CD4-positive, alpha-beta T cell treated with Interleukin-15 for 4 hours (primary cell): ENCODE measurements around the gene ZNF506.
"Not testable (repeated sequence)": the region's sequence is repeated elsewhere in the genome, so short reads cannot be mapped to it uniquely, and the experiment has no call there.

ENCODE experiments used
- DNase-seq: peaks from one replicate; pipeline ENCODE4 v3.0.0-alpha.2; 2020; ENCODE audit warnings: low spot score

Gene ZNF506

DNA sequence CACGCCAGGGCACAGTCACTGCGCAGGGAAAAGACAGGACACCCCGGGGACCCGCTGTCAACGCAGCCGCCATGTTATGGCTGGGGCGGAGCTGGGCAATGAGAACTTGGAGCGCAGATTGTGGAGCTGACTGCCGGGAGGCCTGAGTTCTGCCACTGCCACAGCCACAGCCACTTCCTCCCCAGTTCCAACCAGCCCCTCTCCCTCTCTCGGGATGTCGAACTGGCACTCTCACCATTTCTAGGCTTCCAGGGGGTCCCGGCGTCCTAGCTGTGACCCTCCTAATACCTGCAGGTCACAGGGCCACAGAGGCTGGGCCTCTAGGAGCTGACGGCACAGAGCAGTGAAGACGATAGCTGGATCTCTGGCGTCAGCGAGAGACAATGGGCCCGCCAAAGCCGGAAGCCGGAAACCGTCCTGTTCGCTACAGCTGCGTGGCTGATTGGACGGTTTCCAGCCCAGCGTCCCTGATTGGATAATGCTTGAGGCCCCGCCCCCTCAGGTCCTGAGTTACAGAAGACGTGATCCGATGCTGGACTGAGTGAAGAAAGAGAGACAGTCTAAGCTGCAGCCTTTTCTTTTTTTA, at the start of gene ZNF506:
Gene ZNF506, minus strand, starts transcription at position 385 of the 586 bp plus-strand sequence. Its CDS starts 147 bp downstream, at position 238.
- DNase-seq, result peak; percentile 97

DNA sequence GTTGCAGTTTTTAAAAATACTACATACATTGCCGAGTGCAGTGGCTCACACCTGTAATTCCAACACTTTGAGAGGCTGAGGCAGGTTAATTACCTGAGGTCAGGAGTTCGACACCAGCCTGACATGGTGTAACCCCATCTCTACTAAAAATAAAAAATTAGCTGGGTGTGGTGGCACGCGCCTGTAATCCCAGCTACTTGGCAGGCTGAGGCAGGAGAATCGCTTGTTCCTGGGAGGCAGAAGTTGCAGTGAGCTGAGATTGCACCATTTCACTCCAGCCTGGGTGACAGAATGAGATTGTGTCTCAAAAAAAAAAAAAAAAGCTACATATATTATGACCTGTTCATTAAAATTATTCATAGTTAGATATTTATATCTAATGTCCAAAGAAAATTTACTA, 48.5 kb upstream of the ZNF506 start:
- not testable (repeated sequence) for DNase-seq

DNA sequence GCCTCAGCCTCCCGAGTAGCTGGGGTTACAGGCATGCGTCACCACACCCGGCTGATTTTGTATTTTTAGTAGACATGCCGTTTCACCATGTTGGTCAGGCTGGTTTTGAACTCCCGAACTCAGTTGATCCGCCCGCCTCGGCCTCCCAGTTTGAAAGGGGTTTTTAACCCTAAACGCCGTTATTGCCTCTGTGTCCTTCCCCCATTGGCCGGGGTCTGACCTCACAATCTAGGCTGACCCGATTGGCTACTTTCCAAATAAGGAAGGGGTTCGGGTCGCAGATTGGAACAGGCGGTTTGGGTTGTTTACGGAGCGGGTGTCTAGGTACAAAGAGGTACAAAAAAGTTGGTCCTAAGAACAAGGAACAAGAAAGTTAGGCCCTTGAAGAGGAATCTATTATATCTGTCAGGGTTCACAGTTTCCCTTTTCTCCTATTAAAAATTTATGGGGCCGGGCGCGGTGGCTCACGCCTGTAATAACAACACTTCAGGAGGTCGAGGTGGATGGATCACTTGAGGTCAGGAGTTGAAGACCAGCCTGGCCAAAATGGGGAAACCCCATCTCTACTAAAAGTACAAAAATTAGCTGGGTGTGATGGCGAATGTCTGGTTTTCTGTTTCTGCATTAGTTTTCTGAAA, 45.2 kb upstream of the ZNF506 start:
- peak; percentile 52 for DNase-seq

DNA sequence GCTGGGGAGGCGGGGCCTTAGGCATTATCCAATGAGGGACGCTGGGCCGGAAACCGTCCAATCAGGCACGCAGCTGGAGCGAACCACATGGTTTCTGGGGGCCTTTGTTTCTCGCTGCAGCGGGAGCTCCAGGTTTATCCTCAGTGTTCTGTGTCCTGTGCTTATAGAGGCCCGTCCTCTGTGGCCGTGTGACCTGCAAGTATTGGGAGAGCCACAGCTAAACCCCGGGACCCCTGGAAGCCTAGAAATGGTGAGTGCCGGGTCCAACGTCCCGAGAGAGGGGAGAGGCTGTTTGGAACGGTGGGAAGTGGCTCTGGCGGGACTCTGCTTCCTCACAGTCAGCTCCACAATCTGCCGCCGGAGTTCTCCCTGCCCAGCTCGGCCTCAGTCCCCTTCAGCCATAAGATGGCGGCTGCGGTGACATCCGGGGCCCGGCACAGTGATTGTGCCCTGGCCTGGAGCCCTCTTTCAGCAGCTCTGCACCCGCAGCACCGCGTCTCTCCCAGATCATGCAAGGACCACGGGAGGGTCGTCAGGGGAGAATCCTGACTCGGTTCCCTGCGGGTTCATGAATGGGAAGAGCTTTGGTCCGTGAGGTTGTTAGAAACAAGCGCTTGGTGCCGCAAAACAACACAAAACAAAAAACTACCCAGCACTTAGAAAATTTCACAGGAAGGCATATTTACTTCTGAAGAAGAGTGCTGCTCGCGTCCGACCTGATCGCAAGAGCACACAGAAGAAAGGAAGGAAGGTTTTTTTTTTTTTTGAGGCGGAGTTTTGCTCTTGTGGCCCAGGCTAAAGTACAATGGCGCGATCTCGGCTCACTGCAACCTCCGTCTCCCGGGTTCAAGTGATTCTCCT, 44.4 kb upstream of the ZNF506 start, which contains the start of gene ZNF253:
Gene ZNF253, plus strand, starts transcription at position 133 of the 861 bp plus-strand sequence. Its CDS starts 115 bp downstream, at position 248.
- peak; percentile 94 for DNase-seq

DNA sequence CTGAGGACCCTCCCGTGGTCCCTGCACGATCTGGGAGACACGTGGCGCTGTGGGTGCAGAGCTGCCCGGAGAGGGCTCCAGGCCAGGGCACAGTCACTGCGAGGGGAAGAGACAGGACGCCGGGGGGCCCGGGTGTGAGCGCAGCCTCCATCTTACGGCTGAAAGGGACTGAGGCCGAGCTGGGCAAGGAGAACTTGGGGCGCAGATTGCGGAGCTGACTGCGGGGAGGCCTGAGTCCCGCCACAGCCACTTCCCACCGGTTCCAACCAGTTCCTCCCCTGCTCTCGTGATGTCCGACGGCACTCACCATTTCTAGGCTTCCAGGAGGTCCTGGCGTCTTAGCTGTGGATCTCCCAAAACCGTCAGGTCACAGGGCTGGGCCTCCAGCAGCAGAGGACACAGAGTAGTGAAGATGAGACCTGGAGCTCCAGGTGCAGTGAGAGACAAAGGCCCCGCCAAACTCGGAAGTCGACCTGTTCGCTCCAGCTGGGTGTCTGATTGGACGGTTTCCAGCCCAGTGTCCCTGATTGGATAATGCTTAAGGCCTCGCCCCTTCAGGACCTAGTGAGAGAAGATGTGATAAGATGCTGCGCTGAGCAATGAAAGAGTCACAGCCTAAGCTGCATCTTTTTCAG, 39.3 kb upstream of the ZNF506 start:
- DNase-seq, result peak; percentile 55

DNA sequence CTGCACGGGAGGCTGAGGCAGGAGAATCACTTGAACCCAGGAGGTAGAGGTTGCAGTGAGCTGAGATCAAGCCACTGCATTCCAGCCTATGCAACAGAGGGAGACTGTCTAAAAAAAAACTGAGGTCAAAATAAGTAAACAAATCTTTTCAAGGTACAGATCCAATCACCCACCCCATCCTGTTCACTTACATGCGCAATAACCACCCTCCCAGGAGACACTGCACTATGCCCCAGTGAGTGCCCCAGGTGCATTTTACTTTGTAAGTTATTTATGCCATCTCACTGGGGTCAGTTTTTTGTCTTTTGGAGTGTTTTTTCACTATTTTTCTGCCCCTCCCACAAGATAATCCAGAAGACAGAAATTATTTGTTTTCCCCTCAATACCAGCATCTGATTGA, 37.2 kb upstream of the ZNF506 start:
- no peak for DNase-seq

DNA sequence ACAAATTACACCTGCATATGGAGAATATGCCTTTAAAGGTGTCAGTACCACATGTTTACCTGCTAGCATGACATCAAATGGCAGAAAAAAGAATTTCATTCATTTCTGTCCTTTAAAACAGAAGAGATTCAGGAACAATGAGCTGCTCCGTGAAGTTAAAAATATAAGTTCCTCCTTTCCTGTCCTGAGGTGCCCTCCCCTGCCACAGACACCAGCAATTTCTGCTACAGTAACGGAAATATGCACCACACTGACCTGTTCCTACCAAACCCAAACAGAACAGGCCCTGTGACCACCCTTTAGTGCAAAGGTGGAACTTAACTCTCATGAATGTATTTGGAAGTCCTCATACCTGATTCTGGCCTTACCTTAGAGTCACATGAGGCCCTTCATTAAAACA, 30.2 kb upstream of the ZNF506 start:
- not testable (repeated sequence) for DNase-seq

GRCh38 chr19:19849056-19849455, 27.5 kb upstream of the ZNF506 start:
- no peak for DNase-seq

DNA sequence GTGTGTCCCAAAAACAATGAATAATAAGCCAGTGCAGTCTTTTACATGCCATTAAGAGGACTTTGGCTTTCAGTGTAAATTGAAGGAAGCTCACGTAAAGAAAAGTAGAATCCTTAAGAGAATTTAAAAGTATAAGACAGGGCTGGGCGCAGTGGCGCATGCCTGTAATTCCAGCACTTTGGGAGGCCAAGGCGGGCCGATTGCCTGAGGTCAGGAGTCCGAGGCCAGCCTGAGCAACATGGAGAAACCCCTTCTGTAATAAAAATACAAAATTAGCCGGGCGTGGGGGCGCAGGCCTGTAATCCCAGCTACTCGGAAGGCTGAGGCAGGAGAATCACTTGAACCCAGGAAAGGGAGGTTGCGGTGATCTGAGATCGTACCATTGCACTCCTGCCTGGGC, 26.2 kb upstream of the ZNF506 start:
- DNase-seq, result no peak

DNA sequence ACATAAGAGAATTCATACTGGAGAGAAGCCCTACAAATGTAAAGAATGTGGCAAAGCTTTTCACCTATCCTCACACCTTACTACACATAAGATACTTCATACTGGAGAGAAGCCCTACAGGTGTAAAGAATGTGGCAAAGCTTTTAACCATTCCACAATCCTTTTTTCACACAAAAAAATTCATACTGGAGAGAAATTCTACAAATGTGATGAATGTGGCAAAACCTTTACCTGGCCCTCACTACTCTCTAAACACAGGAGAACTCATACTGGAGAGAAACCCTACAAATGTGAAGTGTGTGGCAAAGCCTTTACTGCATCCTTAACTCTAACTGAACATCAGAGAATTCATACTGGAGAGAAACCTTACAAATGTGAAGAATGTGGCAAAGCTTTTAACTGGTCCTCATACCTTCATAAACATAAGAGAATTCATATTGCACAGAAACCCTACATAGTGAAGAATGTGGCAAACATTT, 14.0 kb upstream of the ZNF506 start:
- DNase-seq, result no peak

DNA sequence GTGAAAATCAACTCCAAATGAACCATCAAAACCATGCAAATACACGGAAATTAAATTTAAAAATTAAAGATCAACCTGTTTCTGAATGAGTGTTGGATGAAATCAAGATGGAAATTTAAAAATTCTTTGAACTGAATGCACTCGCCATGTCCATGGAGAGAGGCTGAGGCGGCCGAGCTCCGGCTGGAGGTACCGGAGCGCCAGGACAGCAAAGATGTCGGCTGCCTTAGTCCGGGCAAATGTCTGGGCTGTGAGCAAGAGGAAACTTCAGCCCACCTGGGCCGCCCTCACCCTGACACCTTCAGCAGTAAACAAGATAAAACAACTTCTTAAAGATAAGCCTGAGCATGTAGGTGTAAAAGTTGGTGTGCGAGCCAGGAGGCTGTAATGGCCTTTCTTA, 5.3 kb upstream of the ZNF506 start:
- DNase-seq, result no peak

DNA sequence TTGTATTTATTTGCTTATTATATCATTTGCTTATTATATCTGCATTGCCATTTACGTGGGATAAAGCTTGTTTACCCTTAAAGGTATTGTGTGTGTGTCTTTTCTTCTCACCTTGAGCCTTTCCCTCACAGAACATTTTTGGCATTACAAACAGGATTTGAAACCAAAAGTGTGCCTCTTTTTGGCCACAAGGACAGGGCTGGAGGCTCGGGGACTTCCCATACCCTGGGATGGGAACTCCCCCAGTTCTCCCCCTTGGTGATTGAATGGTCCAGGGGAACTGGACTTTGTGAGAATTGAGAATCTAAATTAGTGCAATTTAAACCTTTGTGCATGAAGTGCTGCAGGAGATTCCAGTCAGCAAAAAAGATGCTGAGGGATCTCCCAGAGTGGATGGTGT, 2.4 kb upstream of the ZNF506 start:
- no peak for DNase-seq

- DNase-seq, result peak; percentile 1
Measured at GRCh38 chr19:19821976-19822375, 426 bp upstream of the ZNF506 start.

- DNase-seq, result peak; percentile 2
Measured at GRCh38 chr19:19820774-19821320, 703 bp downstream of the ZNF506 start.

GRCh38 chr19:19817357-19817756, 4.2 kb downstream of the ZNF506 start:
- DNase-seq, result peak; percentile 75

GRCh38 chr19:19816679-19817078, 4.9 kb downstream of the ZNF506 start:
- no peak for DNase-seq

DNA sequence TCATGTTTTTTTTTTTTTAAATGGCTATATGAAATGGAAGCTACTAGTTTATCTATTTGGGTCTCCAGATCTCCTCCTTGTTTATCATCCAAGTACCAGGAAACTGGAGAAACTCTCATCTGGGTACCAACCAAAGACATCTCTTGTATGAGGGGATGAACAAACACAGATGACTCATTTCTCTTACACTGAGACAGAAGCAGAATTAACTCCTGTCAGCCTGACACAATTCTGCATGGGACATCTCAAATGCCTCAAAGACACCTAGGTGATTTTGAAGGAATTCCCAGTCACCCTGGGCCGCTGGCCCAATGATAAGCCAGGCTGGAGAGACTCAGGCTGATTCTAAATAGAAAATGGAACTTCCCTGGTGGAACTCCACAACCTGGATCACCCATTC, 9.6 kb downstream of the ZNF506 start:
- not testable (repeated sequence) for DNase-seq

DNA sequence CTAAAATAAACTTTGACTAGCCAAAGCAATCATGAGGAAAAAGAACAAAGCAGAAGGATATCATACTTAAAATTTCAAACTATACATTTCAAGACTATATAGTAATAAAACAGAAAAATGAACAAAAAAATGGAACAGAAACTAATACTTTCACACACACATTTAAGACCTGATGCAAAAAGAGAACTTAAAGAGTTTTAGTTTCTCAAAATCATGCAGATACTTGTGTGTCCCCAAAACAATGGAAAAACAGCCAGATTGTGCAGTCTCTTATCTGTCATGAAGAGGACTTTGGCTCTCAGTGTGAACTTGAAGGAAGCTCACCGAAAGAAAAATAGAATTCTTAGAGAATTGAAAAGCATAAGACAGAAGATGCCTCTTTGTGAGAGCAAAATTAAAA, 16.1 kb downstream of the ZNF506 start:
- no peak for DNase-seq

DNA sequence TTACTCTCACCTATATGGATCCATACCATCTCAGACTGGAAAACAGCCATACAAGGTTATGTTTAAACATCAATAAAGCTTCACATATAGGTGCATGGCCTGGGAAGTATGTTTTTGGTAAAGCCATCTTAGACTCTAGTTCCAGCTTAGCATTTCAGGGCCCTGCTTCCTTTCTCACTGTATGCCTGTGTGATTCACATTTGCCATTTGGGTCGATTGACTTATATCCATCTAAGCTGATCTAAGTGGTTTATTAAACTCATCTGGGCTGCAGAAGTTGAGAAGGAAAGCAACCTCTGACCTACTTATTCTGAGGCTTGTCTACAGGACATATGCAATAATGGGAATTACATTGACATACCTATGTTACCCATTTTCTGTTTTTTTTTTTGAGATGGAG, 33.5 kb downstream of the ZNF506 start:
- no peak for DNase-seq

- DNase-seq, result not testable (repeated sequence)
Measured at GRCh38 chr19:19785476-19785875, 36.1 kb downstream of the ZNF506 start.

- DNase-seq, result no peak
Measured at GRCh38 chr19:19782783-19783182, 38.8 kb downstream of the ZNF506 start.

- DNase-seq, result not testable (repeated sequence)
Measured at GRCh38 chr19:19781791-19782190, 39.8 kb downstream of the ZNF506 start.
